Coronary artery (tissue), 2 donors: ENCODE results near the gene TTC9C.
"Not testable (repeated sequence)": the region's sequence is repeated elsewhere in the genome, so short reads cannot be mapped to it uniquely, and the experiment has no call there.

Source experiments
- DNase-seq: peaks from one replicate; pipeline ENCODE4 v3.0.0-alpha.2; 2017; ENCODE audit warnings: low spot score
- H3K27ac ChIP-seq, 2 donors: fragments of 200-600 bp; sonication (generic); one replicate each; pipeline ENCODE4 v1.5.1; 2016 to 2019
- H3K4me3 ChIP-seq: fragments of 200-600 bp; sonication (generic); 2 replicates; pipeline ENCODE4 v1.5.1; 2016; ENCODE audit warnings: mild to moderate bottlenecking, moderate library complexity
- CTCF ChIP-seq: fragments of 200-600 bp; sonication (generic); IDR thresholded peaks from one replicate; pipeline ENCODE4 v1.5.1; 2019; ENCODE audit warnings: antibody characterized with exemption

TTC9C gene

GRCh38 chr11:62752994-62753735 lies 24.9 kb downstream of the TTC9C start:
- Histone ChIP-seq H3K4me3 (peak overlapping the region; percentile 92), H3K27ac (peak overlapping the region; percentile 91 to 99)
- DNase-seq: no peak
- TF ChIP-seq CTCF: no peak

GRCh38 chr11:62753736-62754603 lies 25.7 kb downstream of the TTC9C start, which contains the start of gene ZBTB3:
ZBTB3 (minus strand) TSS chr11:62754160; CDS start chr11:62753664, 496 bp downstream.
- peak within 1 kb of the TSS; percentile 92 for H3K4me3 ChIP-seq
- DNase-seq: peak; percentile 98
- peak within 1 kb of the TSS; percentile 91 to 99 for H3K27ac ChIP-seq
- TF ChIP-seq CTCF: no peak

- DNase-seq: no peak
- Histone ChIP-seq H3K4me3 (no peak overlapping the region), H3K27ac (no peak overlapping the region)
- TF ChIP-seq CTCF: no peak
Measured at GRCh38 chr11:62755086-62755615, 26.9 kb downstream of the TTC9C start.

- no peak overlapping the region for H3K4me3 ChIP-seq
- no peak for TF ChIP-seq CTCF
- H3K27ac ChIP-seq: no peak overlapping the region
- DNase-seq: no peak
Measured at GRCh38 chr11:62757846-62758788, 29.8 kb downstream of the TTC9C start.

- H3K27ac ChIP-seq: peak overlapping the region; percentile 85 to 90
- peak overlapping the region; percentile 90 for H3K4me3 ChIP-seq
- not testable (repeated sequence) for DNase-seq
Measured at GRCh38 chr11:62760867-62761227, 32.6 kb downstream of the TTC9C start.

- DNase-seq: no peak
Measured at GRCh38 chr11:62770778-62771143, 42.5 kb downstream of the TTC9C start.

More at GRCh38 chr11:62770778-62771143, 42.5 kb downstream of the TTC9C start:
- TF ChIP-seq CTCF: no peak
- peak overlapping the region; percentile 82 for H3K4me3 ChIP-seq
- peak overlapping the region; percentile 93 to 98 for H3K27ac ChIP-seq
